Activated naive CD4-positive, alpha-beta T cell (primary cell): ENCODE results near the gene CPN1.

Experiments
- DNase-seq, 4 experiments: peaks; one replicate each; lab custom pipeline; 2025; lab: John Stamatoyannopoulos, UW

The CPN1 gene

DNA sequence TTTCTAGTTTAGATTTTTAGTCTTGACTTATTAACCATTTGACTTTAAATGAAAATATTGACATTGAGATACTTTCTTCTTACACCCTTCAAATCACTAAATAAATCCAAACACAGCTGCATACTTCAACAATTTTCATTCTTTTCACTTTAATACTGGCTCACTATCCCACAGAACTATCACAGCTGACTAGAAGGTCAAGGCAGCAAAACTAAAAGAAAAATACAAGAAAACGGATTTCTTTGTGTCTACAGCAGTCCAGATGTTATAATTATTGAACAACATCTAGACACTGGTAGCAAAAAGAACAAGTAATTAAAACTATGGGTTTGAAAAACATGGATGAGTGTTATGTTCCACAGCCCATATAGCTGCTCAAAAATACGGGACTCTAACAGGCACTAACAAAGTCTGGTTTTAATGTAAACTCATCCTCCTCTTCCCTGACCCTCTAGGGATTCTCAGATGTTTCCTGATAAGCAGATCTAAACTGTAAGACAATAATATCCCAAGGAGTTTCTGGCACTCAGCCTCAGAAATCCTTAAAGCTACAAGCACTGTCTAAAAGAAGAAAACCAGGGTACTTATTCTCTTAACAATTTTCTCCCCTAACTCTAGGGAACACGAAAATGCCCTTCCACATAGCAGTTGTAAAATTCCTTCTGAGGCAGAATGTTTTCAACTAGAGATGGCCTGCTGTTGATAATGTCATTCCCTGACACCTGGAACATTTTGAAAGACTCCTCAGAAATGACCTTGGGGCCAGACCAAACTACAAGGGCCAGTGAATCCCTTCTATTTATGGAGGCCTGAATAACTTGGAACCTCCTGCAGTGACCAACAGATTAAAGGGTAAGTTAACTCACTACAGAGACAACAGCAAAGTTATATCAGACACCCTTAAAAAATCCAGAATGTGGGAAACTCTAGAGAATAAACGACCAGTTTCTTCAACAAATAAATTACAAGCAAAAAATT, 84.7 kb downstream of the CPN1 start:
- DNase-seq, result no peak

DNA sequence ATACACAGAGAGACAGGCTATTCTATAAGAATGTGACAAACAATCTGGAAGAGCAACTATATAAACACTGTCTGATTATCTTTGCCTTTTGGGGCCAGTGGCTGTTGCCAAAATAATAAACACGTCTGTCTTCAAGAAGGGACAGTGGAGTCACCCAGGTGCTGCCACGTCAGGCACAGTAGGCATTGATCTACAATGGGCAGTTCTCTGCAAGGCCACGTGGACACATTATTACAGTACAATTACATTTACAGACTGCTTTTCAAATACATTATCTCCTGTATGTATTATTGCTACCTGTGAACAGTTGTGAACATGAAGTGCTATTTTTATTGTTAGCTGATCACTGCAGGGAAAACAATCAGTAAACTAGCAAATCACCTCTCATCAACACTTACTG, 86.0 kb downstream of the CPN1 start:
- DNase-seq, result no peak

GRCh38 chr10:99995269-99995668, 86.4 kb downstream of the CPN1 start:
- no peak for DNase-seq

- DNase-seq, result no peak
Measured at GRCh38 chr10:99994801-99995200, 86.9 kb downstream of the CPN1 start.

GRCh38 chr10:99993701-99994689, 87.7 kb downstream of the CPN1 start:
- DNase-seq, result peak in 2 of 4 experiments; percentile 6 to 34
